KOPT-K1 (cell line): ENCODE measurements around the gene GLI2.

ENCODE experiments used
- H3K27ac ChIP-seq: fragments of 200-600 bp; sonication (generic); 2 replicates; pipeline ENCODE4 v1.5.1; 2016; ENCODE audit warnings: antibody characterized with exemption, mild to moderate bottlenecking, low read depth, low read length; ENCODE audit not compliant: poor library complexity, severe bottlenecking
- H3K36me3 ChIP-seq: fragments of 200-600 bp; sonication (generic); 2 replicates; pipeline ENCODE4 v1.5.1; 2017; ENCODE audit warnings: antibody characterized with exemption, mild to moderate bottlenecking, low read length, moderate library complexity; ENCODE audit not compliant: insufficient read depth
- H3K9me3 ChIP-seq: fragments of 200-600 bp; sonication (generic); 2 replicates; pipeline ENCODE4 v1.5.1; 2017; ENCODE audit warnings: antibody characterized with exemption, low read length, mild to moderate bottlenecking; ENCODE audit not compliant: insufficient read depth, poor library complexity, severe bottlenecking

GLI2 gene

DNA sequence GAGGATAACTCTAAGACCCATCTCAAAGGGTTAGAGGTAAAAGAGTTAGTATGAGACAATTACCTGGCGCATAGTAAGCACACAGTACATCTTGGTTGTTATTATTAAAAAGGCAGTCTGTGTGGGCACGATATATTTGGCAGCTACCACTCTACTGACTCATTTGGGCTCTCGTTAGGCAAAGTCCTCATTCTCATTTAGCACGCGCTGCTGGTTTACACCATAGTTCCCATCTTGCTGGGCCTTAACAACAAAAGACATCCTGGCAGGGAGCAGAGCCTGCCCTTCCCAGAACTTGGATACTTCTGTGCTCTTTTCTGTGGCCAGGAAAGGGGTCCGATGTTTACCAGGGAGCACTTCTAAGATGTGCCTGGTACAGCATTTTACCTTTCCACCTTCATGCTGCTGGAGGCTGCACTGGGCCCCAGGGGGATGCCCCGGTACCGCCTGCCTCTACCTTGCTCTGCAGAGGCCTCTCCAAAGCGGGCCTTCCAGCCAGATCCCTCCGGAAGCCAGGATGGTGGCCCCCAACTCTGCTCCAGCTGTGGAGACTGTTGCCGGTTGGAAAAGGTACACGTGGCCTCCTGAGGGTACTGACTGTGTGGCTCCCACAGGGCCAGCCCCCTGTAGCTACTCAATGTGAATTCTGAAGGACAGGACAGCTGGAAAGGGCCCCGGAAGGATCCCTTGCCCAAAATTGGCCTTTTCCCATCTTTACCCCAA is 15.0 kb downstream of the GLI2 start:
- H3K9me3 ChIP-seq, result no peaks in the 10 kb centered on the region
- H3K27ac ChIP-seq, result no peak overlapping the region
- no peaks in the 10 kb centered on the region for H3K36me3 ChIP-seq

DNA sequence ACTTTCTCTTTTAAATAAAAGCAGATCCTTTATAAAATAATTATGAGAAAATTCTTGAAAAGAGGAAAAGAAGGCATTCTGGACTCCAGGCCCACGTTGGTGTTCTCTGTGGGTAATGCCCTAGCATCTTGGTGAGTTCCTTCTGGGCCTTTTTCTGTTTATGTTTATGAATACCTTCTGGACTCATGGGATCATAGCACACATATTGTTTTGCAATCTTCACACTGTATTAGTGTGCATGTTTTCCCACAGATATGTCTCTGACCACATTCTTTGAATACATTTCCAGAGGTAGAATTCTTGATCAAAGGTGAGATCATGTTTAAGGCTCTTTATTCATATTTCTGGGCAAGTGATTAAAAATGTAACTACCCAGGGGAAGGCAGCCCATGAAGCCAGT is 15.9 kb downstream of the GLI2 start:
- Histone ChIP-seq H3K27ac (no peak overlapping the region), H3K9me3 (no peaks in the 10 kb centered on the region), H3K36me3 (no peaks in the 10 kb centered on the region)

DNA sequence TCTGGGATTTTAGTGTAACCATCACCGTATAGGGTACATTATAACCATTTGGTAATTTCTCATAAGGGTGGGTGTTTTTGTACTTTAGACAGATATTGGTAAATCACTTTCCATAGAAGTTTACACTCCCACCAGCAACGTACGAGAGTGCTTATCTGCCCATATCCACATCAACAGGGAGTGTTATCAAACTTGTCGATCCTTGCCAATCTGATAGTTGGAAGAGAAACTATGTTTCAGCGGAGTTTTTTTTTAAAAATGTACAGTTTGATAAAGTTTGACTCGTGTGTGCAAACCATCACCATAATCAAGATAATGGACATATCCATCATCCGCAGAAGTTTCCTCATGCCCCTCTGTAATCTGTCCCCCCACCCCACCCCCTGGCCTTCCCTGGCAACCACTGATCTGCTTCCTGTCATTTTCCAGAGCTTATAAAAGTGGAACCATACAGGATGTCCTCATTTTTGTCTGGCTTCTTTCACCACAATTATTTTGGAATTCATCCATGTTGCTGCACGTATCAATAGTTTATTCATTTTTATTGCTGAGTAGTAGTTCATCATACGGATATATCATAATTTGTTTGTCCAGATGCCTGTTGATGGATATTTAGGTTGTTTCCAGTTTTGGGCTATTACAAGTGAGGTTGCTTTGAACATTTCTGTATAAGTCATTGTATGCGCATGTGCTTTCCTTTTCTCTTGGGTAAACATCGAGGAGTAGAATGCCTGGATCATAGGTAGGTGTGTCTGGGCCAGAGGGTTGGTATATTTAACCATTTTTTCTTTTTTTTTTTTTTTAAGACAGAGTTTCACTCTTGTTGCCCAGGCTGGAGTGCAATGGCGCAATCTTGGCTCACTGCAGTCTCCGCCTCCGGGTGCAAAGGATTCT is 18.6 kb downstream of the GLI2 start:
- H3K9me3 ChIP-seq, result no peaks in the 10 kb centered on the region
- no peaks in the 10 kb centered on the region for H3K36me3 ChIP-seq
- no peak overlapping the region for H3K27ac ChIP-seq

DNA sequence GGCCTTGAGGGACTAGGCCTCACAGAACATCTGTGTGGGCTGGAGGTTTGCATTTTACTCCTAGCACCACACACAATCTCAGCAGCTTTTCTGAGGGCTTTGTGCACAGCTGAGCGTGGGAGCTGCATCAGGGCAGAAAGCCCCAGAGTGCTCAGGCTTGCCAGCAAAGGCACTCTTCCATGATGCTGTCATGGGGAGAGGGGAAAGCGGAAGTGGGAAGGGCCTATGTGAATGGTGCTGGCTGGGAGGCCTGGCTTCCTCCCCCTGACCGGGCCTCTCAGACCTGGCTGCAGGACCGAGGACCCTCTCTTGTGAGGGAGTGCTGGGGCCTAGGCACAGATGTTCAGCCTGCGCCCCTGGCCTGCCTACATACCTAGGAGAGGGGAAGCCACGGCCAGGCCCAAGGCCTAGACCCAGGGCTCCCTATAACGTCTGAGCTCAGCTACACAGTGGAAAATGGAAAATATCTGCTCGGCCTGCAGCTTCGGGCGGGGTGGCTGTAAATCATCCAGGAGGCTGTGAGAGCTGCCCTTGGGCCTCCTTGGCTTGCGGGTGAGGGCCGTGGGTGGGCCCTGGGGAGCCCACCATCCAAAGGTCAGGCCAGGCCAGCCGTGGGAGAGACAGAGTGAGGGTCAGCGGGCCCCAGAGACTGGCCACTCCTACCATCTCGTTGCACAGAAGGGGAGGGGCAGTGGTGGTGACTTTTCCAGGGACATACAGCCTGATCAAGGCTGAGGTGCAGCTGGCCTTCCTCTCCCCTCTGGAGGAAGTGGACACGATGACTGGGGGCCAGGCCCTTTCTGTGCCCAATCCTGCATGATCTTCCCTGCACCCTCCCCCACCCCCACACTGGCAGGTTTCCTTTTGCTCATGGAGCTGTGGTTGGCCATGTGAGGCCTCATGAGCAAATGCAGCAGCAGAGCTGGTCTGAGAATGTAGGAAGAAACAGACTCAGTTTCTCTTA is 22.8 kb downstream of the GLI2 start:
- H3K36me3 ChIP-seq, result no peaks in the 10 kb centered on the region
- no peak overlapping the region for H3K27ac ChIP-seq
- H3K9me3 ChIP-seq, result no peaks in the 10 kb centered on the region

DNA sequence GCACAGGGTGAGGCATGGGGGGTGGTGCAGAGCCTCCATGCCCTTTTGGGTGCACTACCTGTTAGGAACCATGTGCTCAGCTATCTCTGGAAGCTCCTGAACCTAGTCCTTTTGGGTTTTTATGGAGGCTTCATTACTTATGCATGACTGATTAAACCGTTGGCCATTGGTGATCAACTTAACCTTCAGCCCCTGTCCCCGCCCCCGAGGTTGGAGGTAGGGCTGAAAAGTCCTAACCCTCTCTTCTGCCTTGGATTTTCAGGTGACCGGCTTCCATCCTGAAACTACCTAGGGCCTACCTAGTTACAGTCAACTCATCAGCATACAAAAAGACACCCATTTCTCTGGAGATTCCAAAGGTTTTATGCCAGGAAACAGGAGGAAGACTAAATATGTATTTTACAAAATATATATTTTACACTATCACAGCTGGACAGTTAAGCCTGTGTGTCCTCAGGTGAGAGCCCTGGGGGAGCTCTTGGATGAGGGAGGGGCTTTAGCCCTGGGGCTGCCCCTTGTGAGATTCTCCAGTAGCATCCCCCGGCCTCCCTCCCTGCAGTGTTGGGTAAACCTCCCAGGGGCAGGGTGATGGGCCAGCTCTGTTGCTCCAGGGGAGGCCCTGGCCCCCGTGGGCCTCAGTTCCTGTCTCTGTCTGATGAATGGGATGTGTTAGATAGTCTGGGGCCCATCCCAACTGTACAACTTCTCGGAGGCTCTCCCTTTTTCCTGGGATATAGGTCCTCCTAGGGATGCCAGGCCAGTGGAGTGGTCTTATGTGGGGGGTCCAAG is 24.1 kb downstream of the GLI2 start:
- H3K9me3 ChIP-seq, result no peaks in the 10 kb centered on the region
- no peak overlapping the region for H3K27ac ChIP-seq
- no peaks in the 10 kb centered on the region for H3K36me3 ChIP-seq

DNA sequence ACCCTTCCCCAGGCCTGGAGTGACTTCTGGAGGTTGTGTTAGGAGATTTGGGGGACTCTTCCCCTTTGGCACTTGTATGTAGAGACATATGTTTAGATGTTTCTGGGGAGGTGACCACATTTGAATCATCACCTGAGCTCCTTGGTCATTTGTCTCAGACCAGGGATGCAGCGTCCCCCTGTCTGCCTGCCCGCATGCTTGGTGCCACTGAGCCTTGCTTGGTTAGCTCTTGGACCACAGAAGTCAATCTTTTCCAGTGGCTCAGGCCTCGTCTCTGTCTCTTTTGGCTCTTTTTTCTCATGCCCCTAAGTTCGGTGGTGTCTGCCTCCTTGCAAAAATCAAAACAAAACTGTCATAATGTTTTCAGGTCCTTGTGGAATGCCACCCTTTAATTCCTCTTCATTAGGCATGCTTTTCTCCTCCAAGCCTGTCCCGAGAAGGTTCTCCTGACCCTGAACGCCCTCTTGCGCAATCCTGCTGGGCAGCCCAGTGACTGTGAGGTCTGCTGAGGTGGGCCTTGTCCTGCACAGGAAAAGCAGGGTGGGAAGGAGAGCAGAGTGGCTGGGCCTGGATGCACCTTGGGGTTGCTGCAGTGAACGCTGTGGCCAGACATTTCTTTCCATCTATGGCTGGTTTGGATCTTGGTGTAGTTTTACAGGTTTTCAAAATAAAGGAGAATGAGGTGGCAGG is 24.9 kb downstream of the GLI2 start:
- no peak overlapping the region for H3K27ac ChIP-seq
- H3K9me3 ChIP-seq, result no peaks in the 10 kb centered on the region
- no peaks in the 10 kb centered on the region for H3K36me3 ChIP-seq

DNA sequence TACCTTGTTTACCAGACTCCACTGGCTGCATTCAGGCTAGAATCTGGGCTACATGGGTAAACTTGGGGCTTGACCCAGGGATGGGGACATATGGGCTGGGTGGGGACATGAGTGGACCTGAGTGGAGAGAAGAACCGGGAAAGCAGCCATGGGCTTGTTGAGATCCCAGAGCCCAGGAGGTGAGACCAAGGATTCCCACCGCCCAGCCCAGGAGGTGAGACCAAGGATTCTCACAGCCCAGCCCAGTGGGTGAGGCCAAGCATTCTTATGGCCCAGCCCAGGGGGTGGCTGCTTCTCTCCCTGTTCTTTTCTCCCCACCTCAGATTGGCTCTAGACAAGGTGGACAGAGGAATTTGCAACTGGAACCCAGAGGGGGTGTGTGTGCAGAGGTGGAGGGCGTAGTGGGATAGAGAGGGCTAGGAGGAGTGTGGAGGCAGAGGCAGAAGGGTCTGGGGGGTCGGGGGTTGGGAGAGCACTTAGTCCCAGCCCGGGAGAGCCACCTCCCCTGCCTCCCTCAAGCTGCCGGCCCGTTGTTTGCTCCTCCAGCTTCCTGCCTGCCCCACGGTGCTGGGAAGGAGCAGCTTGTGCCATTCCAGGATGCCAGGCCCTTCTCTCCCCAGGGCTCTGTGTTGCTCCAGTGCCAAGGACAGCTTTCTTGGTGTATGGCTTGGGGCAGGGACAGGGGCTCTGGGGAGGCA is 25.6 kb downstream of the GLI2 start:
- Histone ChIP-seq H3K36me3 (no peaks in the 10 kb centered on the region), H3K9me3 (no peaks in the 10 kb centered on the region), H3K27ac (no peak overlapping the region)

DNA sequence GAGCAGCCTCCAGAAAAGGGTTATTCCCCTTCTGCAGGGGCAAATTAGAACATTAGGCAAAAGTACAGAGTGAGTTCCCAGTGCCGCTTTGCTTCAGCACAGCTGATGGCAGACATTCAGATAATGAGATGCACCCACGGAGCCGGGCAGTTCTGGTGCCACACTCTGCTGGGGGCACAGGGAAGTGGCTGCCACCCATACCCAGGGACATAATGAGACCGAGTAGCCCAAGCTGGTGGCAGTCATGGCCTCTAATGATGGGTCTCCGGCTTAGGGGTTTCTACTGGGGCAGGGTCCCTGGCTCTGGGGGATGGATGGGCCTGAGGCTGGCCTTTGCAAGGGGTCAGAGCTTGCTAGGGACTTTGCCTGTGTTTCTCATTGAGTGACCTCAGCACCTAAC is 26.2 kb downstream of the GLI2 start:
- Histone ChIP-seq H3K9me3 (no peaks in the 10 kb centered on the region), H3K36me3 (no peaks in the 10 kb centered on the region), H3K27ac (no peak overlapping the region)

DNA sequence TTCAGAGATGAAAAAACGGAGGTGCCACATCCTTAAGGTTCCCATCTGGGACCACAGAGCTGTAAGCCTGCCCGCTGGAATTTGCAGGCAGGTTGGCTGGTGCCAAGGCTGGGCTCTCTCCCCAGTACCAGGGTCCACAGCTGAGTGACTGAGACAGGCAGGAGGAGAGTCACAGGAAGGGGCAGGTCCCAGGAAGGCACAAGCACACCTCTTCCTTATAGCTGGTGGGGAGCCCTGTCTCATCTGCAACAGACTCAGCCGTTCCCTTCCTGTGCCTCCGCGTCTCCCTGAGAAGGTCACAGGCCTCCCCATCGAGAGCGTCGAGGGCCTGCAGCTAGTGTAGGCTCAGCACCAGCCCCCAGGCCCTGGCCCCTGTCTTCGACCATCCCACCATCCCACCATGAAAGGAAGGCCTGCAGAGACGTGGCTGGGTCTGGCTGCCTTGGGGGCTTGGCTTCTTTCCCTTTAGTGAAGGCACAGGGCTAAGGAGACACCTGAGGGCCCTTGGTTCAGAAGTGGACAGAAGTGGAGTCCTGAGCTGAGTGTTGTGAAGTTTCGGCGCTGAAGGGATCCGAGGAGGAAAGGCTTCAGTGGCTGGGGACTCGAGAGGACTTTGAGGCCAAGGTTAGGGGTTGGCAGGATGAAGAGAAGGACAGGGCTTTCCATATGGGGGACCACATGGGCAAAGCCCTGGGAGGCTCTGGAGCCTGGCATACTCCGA is 26.8 kb downstream of the GLI2 start:
- Histone ChIP-seq H3K9me3 (no peaks in the 10 kb centered on the region), H3K27ac (no peak overlapping the region), H3K36me3 (no peaks in the 10 kb centered on the region)

DNA sequence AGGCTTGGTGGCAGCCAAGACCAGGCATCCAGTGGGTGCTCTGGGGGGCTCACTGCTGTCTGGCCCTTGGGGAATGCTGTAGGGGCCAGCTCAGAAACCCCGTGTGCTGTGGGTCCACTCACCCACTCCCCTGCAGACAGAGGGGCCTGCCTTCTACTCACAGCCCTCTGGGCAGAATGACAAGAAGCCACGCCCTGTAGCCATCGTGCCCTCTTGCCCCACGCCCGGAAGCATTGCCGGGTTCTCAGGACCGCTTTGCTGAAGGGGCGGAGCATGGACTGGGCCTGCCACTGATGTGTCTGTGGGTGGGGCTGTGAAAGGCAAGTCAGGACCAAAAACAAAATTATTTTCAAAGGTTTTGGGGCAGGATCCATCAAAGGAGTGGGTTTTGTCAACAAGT is 27.8 kb downstream of the GLI2 start:
- H3K9me3 ChIP-seq, result no peaks in the 10 kb centered on the region
- no peaks in the 10 kb centered on the region for H3K36me3 ChIP-seq
- H3K27ac ChIP-seq, result no peak overlapping the region

DNA sequence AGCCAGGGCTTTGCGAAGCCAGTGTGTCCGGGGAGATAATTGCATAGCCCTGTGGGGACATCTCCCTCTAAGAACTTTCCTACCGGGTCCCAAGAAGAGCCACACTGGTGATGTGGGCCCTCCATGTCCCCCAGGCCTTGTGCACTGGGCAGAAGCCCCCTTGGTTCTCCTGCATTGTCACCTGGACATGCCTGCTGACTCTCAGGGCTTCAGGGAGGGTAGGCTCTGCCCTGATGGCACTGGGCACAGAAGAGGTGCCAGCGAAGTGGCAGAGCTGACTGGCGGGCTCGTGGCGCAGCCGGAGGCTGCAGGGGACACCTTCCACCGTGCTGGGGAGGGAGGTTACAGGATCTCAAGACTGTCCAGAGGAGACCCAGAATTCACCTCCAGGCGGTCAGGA is 28.3 kb downstream of the GLI2 start:
- no peak overlapping the region for H3K27ac ChIP-seq
- no peaks in the 10 kb centered on the region for H3K9me3 ChIP-seq
- H3K36me3 ChIP-seq, result no peaks in the 10 kb centered on the region

DNA sequence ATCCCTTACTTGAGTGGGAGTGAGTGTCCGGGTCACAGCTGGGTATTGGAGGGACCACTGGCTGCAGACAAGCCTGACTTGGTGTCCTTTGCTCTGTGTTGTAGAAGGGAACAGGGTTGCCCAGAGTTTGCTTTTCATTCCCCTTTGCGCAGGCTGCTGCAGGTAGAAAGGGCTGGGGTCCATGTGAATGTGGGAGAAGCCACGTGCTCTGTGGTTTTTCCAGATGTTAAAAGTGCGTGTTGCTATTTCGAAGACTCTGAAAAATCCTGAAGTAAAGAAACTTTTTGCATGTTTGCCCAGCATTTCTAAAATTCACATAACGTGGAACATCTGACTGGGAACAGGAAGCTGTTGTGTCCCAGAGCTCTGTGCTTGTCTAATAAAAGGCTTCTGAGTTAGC is 28.8 kb downstream of the GLI2 start:
- H3K36me3 ChIP-seq, result no peaks in the 10 kb centered on the region
- H3K27ac ChIP-seq, result no peak overlapping the region
- no peaks in the 10 kb centered on the region for H3K9me3 ChIP-seq
